Islet precursor cell (in vitro differentiated cells): ENCODE measurements around the gene PSMA6.
"Not testable (repeated sequence)": the region's sequence is repeated elsewhere in the genome, so short reads cannot be mapped to it uniquely, and the experiment has no call there.

Experiments used
- DNase-seq: peaks from one replicate; pipeline ENCODE4 v3.0.0-alpha.2; 2018

PSMA6 gene

GRCh38 chr14:35331605-35332516 is 39.7 kb downstream of the PSMA6 start:
- DNase-seq: peak; percentile 93

DNA sequence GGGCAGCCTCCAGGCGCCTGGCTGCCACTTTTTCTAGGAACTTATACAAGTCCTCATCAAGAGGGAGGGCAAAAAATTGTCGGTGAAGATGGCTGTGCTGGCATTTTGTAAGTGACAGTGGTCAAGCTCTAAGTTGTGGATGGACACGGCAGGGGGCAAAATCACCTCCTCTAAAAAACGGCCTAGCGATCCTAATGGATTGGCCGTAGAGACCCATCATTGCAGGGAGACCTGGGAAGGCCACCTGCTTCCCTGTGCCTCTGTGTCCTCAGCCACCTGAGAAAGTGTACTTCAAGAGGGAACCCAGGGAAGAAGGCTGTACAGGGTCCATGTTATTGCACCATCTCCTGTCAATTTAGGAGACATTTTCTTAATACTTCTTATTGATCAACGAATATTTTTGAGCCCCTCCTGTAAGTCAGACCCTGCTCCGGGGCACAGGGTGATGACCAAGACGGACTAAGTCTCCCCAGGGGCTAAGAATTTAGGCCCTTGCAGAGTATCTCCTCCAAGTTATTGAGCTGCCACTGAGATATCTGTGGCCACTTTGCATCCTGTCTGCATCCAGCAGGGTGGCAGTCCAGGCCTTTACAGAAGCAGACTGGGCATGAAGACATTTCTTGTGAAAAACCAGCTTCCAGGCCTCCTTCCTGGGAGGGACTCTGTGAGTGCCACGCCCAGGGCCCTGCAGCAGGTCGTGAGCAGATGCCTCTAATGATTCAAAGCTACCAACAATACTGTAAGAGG is 40.5 kb downstream of the PSMA6 start:
- DNase-seq: peak; percentile 70

DNA sequence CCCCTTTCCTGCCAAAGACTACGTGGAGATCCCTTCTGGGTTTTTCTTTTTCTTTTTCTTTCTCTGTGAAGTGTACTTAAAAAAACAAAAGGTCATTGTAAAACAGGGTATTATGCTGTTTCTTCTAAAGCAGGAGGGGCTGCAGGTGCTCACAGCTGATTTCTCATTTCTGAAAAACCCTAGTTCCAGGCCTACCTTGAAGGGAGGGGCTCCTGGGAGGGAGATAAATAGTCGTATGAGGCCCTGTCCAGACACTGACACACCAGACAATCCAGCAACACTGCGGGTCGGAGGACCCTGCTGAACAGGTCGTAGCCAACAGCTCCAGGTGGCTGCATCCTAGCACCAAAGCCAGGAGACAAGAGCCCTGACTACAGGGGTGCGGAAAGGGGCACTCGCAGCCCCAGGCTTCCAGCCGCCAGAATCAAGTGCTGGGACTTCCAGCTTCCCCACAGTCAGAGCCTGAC is 41.1 kb downstream of the PSMA6 start:
- DNase-seq: peak; percentile 72

- no peak for DNase-seq
These were observed 41.9 kb downstream of the PSMA6 start for GRCh38 chr14:35333797-35334743.

DNA sequence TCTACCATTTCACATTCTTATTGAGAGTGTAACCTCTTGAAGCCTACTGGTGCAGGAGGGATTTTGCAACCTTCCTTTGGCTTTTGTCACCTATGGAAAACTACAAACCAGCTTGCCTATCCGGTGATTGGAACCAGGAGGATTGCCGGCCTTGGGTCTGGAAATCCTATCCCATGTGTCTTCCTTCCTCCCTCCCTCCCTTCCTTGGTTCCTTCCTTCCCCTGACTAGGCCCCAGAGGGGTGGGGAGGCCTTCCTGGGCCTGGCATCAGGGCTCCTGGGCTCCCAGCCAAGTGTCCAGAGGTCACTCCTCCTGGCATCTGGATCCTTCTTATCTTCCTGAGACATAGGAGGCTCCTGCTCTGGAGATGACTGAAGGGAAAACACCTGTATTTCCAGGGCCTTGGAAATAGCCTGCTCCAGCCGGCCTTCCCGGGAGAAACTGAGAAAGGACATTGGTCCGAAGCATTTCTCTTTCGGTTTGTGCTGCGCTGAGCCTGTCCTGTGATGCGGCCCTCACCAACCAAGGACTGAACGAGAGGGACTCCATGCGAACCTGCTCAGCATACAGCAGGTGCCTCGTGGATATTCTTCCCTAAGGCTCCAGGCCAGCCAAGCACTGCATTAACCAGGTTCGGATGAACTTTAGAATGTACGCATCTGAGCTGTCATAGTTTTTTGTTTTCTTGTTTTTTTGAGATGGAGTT is 43.4 kb downstream of the PSMA6 start:
- DNase-seq: no peak

- DNase-seq: not testable (repeated sequence)
These were observed 44.0 kb downstream of the PSMA6 start for GRCh38 chr14:35336171-35336493.

GRCh38 chr14:35336494-35337268 is 44.5 kb downstream of the PSMA6 start:
- DNase-seq: peak; percentile 97

GRCh38 chr14:35337269-35338255 is 45.4 kb downstream of the PSMA6 start:
- DNase-seq: peak; percentile 76

GRCh38 chr14:35338731-35339405 is 46.7 kb downstream of the PSMA6 start:
- peak; percentile 58 for DNase-seq

GRCh38 chr14:35339761-35340406 is 47.7 kb downstream of the PSMA6 start:
- no peak for DNase-seq

DNA sequence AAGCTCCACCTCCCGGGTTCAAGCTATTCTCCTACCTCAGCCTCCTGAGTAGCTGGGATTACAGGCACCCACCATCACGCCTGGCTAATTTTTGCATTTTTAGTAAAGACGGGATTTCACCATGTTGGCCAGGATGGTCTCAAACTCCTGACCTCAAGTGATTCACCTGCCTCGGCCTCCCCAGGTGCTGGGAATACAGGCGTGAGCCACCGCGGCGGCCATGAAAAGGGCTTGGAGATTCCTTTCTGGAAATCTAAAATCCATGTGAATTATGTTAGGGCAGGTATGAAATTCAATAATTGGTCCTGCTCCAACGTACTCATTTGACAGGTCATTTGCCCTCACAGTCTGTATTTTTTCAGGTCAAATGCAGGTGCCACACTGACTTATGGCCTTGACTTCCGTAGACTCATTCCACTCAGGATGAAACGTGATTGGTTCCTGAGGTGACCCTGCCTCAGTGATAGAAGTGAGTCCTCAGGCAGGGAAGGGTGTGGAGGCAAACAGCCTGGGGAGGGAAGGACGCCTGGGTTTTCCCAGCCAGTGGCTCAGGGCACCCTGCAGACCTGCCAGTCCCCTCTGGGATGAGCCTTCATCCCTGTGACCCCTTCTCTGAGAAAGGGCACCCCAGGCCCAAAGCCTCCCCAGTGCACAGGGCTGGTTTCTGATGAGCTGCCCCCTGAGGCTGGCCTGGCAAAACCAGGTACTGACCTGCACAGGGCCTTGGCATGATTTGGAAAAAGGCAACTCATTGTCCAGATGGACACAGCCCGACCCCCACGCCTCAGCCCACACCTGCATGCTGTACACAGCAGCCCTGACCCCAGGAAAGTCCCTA is 48.7 kb downstream of the PSMA6 start:
- DNase-seq: no peak

DNA sequence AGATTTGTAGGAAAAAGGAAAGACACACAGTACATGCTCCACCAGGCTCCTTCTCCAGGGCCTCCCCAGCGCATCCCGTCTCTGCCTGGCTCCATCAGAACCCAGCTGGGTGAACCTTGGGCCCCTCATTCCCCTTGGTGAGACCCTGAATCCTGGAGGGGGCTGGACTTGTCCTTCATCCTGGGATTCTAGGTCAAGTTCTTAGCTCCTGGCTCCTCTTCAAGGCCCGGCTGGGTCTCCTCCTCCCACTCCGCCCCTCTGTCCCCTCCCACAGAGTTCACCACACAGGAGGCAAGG is 49.2 kb downstream of the PSMA6 start:
- DNase-seq: no peak

DNA sequence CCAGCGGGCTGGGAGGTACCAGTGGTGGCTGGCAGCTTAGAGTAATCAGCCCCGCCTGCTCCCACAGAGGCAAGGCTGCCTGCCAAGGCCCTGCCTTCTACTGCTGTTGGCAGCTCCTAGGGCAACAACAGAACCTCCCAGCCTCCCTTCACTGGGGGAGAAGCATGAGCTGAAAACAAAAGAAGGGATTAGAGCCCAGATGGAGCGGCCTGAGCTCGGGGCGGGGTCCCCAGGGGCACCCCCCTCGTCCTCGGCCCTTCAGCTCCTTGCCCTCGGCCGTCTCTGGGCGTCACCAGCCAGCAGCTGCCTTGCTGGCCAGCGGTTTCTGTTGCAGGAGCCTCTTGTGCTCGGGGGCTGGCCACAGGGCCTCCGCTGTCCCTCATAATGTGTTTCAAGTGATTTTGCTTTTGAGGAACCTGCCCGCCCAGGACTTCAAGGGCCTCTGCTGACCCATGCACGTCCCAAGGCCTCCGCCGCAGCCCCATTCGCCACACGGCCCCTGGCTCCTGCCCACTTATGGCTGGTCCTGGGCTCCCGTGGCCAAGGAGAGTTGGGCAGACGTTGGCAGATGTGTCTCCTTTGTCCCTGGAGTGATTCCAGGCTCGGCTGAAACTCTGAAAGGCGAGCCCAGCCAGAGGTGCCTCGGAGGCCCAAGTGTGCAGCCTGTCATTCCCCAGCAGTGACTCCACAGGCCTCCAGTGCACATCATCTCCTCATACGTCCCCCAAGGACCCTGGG is 49.7 kb downstream of the PSMA6 start:
- DNase-seq: peak; percentile 89

DNA sequence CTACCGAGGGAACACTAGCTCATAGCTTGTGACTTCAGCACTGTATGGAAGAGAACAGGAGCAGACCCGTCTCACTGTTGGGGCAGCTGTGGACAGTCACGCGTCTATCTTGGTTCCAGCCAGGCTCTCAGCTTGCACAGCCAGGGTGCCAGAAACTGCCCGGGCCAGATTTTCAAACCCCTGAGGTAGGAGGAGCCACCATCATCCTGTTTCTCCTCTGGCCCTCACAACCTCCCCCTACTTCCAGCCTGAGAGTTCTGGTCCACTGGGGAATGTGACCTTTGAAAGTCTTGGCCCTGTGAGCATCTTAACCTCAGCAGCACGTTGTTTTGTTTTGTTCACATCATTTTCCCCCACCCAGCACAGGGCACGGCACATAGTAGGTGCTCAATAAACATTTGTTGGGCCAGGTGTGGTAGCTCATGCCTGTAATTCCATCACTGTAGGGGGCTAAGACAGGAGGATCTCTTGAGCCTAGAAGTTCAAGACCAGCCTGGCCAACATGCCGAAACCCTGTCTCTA is 50.4 kb downstream of the PSMA6 start:
- DNase-seq: peak; percentile 77

DNA sequence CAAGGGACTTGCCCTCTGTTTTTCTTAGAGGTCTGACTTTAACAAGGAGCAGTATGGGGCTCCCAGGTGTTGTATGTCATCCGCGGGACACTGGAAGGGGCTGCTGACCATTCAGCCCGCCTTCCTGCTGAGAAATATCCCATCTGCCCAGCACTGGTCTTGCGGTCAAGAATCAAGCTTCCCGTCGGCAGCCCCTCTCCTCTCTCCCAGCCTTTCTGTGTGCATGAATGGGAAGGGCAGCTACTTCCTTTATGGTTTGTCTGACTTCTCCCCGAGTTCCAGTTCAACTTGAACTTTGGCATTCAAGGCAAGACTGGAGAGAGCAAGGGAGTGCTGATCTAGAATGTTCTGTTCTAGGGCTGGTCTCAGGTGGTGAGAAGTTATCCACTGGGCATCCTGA is 51.5 kb downstream of the PSMA6 start:
- DNase-seq: no peak

GRCh38 chr14:35344107-35344807 is 52.1 kb downstream of the PSMA6 start:
- DNase-seq: no peak
